Activated T-helper 9 cell treated with anti-CD3 and anti-CD28 coated beads, Interleukin-2, amount 50 U/mL, for 16 hours (primary cell): ENCODE results near the gene CXCL17.

Source experiments
- DNase-seq: peaks from one replicate; pipeline ENCODE4 v3.0.0-alpha.2; 2020; ENCODE audit warnings: low read depth

The CXCL17 gene

DNA sequence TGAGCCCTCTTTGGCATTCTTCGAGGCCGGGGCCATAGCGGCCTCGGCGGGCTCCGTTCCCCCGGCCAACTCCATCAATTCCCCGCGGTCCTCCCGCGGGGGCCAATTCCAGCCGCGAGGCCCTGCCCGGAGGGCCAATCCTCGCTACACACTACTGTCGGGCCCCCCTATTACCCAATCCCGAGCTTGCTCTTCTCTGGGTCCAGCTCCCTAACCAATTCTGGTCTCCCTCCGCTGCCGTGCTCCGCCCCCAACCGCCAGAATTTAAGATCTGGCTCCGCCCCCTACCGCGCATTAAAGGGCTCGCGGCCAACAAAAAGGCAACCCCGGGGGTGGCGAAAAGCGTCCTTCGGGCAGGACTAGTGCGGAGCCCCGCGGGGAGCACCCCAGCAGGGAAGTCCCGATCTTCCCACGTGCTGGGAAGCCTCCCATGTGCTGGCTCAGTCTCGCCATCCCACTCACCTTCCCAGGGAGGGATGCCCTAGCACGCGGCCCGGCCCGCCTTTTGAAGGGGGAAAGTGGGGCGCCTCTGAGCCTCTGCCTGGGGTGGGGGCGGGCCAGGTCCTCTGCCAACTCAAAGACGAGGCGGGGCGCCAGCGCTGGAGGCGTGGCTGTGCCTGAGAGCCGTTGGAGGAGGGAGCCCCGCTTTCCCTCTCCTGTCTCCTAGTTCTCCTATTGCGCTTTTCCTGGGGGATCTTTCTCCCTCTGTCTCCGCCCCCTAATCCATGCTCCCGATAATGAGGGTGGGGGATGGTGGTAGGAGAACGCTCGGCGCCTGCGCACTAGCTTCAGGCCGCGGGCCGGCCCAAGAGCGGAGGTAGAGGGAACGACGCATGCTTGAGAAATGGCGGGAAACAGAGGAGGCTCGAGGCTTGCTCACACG lies 19.0 kb downstream of the CXCL17 start:
- DNase-seq, result peak; percentile 91

DNA sequence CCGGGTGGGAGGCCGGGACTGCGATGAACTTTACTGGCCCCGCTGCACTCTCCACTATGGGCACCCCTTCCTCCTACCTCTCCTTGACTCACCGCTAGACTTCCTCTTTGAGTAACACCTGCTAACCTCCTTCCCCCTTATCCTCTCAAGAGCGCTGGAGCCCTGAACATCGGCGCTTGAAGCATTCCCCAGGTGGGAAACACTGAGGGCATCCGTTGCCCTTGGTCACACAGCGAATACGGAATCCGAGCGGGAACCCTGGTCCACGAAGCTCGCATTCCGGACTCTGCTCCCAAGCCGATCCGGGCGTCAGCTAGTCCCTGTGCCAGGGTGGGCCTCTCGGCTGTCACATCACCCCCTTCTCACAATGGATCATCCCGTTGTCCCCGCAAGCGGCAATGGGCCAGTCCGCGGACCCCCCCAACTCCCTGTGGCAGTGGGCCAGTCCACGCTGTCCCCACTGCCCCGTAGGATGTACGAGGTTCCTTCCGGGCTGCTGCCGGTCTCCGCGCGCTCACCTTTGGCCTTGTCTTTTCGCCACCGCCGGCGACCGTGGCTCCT lies 19.8 kb downstream of the CXCL17 start:
- peak; percentile 30 for DNase-seq

DNA sequence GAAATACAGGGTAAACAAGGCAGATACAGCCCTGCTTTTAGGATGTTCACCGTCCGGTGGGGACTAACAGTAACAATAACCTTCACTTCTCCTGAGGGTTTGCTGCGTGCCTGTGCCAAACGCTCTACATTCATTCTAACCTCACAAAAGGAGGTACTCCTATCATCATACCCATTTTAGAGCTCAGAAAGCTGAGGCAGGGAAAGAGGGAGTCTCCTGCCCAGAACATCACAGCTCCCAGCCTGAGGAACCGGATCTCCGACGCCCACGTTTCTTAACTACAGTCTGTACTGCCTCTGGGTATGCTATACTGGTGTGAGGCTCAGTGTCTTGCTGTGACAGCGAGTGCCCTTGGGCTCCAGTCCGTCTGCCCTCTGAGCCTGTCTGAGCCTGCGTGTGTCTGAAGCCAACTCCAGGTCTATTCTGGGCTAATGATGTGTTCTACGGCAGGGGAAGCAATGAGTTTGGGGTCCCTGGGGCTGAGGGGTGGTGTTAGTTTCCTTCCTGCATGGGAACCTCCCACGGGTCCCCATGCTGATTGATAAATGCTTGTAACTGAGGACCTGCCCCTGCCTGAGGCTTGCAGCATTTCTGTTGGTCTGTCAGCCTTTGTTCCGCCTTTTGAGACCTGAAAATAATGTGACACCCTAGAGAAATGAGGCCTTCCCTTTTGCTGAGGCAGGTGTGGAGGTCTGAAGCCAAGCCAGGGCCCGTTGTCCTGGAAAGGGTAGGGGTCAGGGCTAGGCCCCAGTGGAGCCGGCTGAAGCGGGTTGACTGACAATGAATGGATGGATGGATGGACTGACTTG lies 20.4 kb downstream of the CXCL17 start:
- no peak for DNase-seq

DNA sequence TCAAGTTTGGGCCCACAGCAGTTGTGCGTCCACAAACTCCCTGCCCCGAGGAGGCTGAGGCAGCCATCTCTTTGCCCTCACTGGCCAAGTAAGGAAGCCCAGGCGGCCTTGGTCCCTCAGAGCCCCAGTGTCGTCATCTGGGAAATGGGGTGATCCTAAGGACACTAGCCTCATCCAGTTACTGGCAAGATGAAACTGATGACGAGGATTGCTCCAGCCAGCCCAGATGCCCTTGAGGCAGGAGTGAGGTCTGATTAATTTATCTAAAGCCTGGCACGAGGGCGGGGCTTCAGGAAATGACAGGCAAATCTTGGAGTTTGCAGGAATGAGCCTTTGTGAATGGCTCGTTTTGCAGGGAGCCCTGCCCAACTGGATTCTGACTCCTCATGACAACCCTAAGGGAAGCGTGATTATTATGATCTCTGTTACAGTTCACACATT lies 21.1 kb downstream of the CXCL17 start:
- DNase-seq, result no peak

DNA sequence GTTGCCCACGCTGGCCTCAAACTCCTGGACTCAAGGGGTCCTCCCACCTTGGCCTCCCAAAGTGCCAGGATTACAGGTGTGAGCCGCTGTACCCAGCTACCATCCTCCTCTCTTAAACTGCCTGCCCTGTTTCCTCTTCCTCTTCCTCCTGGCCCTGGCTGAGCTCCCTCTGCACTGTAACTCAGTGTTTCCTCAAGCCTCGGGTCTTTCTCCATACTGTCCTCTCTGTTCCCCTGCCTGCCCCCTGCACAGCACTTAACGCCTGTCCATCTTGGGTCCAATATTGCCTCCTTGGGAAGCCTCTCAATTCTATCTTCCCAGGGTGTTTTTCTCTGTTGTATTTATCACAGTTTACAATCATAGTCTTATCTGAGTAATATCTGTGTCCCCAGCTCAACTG lies 21.6 kb downstream of the CXCL17 start:
- DNase-seq, result no peak

DNA sequence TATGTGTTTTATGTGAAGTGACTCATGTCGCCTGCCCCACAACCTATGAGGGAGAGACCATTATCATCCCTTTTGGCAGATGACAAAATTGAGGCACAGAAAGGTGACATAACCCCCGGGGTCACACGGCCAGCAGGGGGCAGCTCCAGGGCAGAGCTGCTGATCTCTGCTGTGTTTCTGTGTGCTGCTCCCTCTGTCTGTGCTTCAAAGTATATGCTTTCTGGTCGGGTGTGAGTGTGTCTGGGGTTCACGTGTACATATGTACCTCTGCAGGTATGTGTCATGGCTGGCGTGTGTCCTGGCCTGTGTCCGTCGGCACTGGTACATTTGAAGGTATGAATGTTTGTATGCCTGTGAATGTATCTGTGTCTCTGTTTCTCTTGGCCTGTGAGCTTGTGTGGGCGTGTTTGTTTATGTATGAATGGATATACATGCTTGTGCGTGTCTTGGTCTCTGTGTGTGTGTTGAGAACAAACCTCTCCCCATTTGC lies 22.6 kb downstream of the CXCL17 start:
- peak; percentile 68 for DNase-seq

DNA sequence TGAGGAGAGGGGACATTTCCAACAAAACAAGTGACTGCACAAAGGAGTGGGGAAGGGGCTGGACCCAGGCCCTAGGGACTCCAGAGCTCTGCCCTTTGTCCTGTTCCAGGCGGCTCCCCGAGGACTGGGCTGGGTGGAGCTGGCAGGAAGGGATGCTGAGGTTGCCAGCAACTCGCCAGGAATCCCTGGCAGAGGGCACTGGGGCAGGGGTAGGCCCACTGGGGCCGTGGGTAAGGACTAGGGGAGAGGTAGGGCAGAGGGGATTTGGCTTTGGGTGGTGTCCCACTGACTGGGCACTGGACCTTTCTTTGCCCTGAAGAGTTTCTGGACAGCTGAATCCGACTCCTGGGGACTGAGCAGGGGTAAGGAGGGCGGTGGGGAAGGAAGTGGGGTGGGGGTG lies 23.4 kb downstream of the CXCL17 start:
- no peak for DNase-seq

DNA sequence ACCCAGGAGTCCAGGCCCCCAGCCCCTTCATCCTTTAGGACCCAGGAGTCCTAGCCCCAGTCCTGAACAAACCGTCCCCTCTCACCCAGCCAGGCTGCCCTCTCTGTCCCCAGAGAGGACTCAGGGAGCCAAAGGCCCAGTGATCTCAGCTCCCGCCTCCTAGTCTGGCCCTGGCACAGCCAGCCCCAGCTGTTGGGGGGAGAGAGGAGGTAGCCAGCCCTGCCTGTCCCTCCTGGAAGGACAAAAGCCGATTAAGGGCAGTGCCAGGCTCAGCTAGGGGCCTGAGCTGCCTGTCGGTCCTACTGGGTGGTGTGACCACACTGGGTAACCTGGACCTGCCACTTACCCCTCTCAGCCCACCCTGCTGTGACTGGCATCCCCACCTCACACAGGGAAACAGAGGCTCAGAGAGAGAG lies 30.1 kb downstream of the CXCL17 start:
- DNase-seq, result no peak

DNA sequence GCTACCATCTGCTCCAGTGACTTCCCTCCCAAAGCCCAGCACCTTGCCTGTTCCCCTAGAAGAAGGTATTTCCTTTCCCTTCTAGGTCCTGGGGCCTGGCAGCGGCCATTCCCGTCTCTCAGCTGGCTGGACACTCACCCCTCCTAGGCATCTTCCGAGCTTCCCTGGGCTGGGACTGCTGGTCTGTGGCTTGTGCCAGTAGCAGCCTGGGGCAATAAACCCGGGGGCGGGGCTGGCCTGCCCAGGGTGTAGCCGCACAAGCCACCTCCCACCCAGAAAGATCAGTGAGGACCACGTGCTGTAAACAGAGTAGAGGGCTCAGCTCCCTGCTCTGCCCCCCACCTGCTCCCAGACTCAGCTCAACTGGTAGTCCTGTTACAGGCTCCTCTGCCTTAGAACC lies 30.5 kb downstream of the CXCL17 start:
- DNase-seq, result no peak

DNA sequence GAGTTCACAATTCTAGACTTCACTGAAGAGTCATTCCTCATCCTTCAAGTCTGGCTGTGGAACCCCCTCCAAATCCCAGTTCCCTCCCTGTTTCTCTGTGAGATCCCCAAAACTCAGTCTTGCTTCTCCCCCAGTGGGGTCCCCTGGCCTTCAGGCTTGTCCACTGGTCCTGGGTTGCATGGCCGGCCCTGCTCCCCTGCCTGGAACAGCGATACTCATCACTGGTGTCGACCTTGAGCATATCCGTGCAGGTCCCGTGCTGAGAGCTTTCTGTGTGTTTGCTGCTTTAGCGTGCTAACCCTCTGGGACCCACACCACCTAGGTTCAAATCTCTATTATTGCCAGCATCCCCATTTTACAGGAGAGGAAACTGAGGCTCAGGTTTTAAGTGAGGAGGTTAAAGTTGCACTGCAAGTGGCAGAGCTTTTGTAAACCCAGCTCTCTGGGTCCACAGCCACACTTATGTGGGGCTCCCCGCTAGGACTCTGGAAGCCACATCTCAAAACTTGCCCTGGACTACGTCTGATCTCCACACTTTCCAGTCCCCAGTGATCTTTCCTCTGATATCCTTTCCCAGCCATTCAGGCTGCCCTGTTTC lies 31.1 kb downstream of the CXCL17 start:
- no peak for DNase-seq

DNA sequence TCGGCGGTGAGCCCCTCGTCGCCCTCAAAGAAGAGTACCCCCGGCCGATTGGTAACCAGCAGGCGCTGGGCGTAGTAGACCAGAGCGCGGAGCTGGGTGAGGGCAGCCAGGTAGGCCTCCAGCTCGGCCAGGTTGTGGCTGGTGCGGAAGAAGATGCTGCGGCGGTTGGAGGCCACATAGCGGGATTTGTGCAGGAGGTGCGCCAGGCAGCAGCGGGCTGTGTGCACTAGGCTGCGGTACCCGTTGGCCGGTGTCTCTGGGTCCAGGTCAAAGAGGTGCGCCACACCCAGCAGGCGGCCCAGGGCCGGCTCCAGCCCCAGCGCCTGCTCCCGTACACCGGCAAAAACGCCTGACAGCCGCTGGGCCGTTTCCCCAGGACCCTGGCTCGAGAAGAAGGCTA lies 32.4 kb downstream of the CXCL17 start:
- no peak for DNase-seq

DNA sequence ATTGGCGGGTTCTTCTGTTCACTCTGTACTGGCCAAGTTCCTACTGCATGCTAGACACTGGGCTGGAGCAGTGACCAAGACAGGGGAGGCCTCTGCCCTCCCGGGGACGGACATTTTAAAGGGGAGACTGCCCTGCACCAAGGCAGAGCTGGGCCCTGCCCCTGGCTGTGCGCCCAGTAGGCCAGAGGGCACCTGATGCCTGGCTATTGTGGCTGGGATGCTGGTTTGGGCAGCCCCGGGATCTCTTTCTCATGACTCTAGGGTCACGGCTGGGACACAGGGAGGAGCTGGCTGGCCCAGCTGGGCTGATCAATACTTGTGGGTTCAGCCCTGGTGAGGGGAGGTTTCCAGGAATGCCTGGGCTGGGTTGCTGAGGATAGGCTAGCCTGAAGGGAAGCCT lies 33.3 kb downstream of the CXCL17 start:
- no peak for DNase-seq

DNA sequence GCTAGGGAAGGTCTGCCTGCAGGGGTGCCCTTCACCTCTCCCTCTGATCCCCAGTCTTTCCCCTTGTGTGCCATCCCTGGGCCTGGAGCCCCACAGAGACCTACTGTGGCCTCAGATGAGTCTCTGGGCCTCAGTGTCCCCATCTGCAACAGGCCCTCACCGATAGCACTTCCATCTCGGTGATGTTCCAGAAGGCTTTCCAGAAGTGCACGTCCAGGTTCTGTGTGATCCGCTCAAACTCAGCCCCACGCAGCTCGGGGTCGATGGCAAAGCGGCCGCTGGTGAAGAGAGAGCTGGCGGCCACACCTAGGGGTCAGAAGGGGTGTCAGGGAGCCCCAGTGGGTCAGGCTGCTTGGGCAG lies 35.0 kb downstream of the CXCL17 start:
- no peak for DNase-seq

DNA sequence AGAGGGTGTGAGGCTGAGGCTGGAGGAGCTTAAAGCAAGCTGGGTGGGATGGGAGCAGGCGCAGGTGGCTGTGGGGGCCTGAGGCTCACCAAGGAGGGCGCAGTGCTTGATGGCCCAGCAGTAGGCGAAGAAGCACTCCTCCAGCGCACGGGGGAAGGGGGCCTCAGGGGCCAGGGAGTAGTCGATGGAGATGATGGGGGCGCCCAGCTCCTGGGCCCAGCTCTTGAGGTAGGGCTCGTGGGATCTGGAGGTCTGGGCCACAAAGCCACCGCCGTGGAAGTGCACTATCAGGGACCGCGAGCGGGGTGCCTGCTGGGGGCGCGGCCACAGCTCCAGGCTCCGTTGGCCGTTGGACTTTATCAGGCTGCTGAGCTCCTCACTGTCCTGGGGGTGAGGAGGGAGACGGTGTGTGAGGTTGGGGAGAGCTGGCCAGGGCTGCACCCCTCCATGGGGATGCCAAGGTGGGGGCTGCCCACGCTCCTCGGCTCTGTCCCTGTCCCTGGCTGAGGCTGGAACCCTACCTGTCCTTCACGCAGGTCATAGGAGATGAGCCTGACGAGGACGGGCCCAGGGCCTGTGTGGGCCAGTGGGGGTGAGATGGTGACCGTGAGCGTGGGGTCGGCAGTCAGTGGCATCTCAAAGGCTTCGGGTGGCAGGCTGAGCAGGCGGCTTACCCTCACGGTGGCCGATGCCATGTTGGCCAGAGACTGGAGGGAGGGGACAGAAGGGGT lies 35.5 kb downstream of the CXCL17 start:
- no peak for DNase-seq

DNA sequence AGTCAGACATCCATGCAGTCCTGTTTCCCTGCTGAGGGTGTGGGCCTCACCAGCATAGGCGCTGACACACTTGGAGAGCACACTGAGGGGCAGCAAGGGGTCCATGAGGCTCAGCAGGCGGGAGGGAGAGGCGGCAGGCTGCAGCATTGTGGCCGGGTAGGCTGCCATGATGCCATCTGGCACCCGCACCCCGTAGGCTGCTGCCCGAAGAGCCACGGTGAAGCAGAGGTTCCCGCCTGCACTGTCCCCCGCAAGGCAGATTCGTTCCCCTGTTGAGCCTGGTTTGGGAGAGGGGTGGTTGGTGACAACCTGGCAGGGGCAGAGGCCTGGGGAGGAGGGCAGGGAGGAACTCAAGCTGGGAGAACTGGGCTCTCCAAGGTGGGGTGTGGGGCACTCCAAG lies 36.6 kb downstream of the CXCL17 start:
- no peak for DNase-seq

DNA sequence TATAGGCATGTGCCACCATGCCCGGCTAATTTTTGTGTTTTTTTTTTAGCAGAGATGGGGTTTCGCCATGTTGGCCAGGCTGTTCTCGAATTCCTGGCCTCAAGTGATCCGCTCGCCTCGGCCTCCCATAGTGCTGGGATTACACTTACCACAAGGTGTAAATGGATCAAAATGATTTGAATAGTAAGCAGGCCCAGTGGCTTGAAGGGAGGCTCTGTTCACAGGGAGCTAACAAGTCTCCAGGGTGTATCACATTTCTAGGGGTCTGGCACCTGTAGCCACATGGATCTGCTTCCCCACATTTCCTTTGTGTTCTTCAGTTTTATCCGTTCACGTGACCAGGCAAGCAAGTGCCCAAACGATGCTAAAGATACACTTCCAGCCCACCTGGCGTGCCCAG lies 39.2 kb downstream of the CXCL17 start:
- no peak for DNase-seq

DNA sequence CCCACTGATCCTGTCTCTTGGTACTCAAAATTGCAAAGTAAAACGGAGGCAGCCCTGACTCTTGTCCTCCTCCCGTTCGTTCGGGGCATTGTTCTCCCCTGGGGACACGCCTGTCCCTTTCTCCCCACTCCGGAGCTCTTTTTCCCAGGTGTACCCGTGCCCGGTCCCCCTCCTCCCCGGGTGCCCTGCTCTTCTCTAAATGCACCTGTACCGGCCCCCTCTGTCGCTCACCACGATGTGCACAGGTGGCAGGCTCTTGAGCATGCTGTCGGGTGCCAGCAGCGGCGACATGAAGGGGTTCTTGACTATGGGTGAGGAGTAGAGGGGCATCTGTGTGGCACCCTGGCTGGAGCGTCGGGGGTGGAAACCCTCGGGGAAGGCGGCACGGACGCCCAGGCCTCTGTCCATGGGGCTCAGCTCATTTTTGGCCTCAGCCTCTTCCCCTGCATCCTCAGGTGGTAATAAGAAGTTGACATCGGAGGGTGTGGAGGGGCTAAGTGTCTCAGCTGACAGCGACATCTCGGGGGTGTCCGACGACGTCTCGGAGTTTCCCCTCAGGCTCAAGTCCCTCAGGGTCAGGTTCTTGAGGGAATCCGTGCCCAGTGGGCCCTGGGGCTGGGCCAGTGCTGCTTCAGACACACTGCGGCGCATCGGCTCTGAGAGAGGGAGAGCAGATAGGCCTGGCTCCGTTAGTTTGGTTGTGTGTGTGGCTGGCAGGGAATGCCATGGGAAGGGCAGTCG lies 40.2 kb downstream of the CXCL17 start:
- no peak for DNase-seq

DNA sequence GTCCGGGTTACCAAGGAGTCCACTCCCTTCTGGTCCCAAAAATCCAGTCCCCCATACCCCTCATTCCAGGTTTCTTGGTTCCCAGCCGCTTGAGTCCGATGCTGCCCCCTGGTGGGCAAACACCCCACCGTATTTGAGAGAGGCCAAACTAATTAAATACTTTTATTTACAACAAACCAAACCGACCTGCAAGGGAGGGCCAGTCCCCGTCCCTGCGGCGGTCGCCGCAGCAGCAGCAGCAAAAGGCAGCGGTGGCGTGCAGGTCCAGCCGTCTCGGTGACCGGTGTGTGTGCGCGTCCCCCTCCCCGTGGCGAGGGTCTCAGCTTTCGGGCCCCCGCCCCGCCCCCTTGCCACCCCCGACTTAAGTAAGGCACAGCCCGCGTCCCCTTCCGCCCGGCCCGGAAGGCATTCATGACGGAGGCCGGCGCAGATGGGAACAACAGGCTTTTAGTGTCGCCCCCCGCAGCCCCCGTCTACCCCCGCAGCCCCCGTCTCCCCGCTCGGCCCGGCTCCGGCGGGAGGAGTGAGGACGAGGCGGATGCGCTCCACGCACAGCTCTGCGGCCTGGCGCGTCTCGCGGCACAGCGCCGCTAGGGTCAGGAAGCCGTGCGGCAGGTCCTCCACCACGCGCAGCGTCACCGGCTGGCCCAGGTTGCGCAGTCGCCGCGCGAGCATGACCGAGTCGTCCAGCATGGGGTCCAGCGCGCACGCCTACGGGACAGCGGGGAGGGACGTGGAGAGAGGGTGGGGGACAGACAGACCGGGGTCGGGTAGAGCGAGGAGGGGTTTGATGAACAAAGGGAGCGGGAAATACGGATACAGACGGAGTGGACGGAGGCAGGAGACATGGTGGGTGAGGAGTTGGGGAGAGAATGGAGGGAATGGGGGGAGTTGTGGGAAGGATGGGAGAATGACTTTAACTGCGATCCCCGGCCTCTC lies 41.1 kb downstream of the CXCL17 start:
- DNase-seq, result peak; percentile 62

DNA sequence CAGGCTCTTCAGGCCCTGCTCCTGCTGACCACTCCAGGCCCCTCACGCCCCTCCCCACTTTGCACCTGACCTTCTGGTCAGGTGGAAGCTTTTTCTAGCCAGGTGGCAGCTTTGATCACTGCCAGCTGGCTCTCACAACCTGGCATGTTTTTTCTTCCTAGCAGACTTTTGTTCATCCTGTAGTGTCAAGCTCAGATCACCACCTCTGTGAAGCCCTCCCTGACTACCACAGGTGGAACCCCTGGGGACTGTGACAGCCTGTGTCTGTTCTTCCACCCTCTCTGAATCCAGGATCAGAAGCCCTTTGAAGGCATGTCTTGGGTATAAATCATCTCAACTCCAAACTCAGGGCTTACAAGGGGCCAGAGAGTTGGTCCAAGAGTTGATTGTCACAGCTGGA lies 42.3 kb downstream of the CXCL17 start:
- DNase-seq, result no peak
